Naive thymus-derived CD8-positive, alpha-beta T cell (primary cell): Measurements from ENCODE around the gene SHTN1. TPM values are rescaled to one million over a fixed set of nuclear protein-coding genes. Genes with fewer than 3 reads are reported as not detected.

Experiments
- ATAC-seq, 2 donors: fragments of 150-1000 bp; cut with Tn5 transposase in 1 of 2; sonication (Bioruptor Pico), chemical (Tn5 transposase) in 1 of 2; 1 replicate in 1 of 2; 2 replicates in 1 of 2; pipeline ENCODE4 v1.10.0; 2021; ENCODE audit warnings: mild to moderate bottlenecking in 2 of 2, moderate library complexity in 2 of 2
- POLR2A ChIA-PET: fragments of 350-600 bp; sonication (Branson Sonifier 250); formaldehyde crosslinking; loops from one replicate; lab custom pipeline; 2021; ENCODE audit warnings: antibody characterized with exemption; lab: Charles Lee
- DNase-seq, 10 donors: peaks; one replicate each; pipeline versions ENCODE4 v3.0.0 to v3.0.0-alpha.2; 2020 to 2022
- H3K27ac Mint-ChIP-seq, 10 donors: one replicate each; pipeline ENCODE4 v1.8.0; 2020 to 2022; ENCODE audit warnings: mild to moderate bottlenecking in 10 of 10, mixed read lengths in 10 of 10, moderate library complexity in 4 of 10, inconsistent platforms in 1 of 10
- H3K27me3 Mint-ChIP-seq, 5 donors: one replicate each; pipeline ENCODE4 v1.8.0; 2021 to 2022; ENCODE audit warnings: mixed read lengths in 5 of 5
- H3K36me3 Mint-ChIP-seq, 3 donors: one replicate each; pipeline ENCODE4 v1.8.0; 2020 to 2022; ENCODE audit warnings: mixed read lengths in 3 of 3, mild to moderate bottlenecking in 2 of 3, inconsistent platforms in 1 of 3
- H3K4me1 Mint-ChIP-seq, 4 donors: one replicate each; pipeline ENCODE4 v1.8.0; 2021 to 2022; ENCODE audit warnings: mixed read lengths in 4 of 4
- H3K4me3 Mint-ChIP-seq, 10 donors: one replicate each; pipeline ENCODE4 v1.8.0; 2020 to 2022; ENCODE audit warnings: mild to moderate bottlenecking in 10 of 10, mixed read lengths in 10 of 10, moderate library complexity in 6 of 10, inconsistent platforms in 1 of 10
- H3K9me3 Mint-ChIP-seq, 9 donors: one replicate each; pipeline ENCODE4 v1.8.0; 2020 to 2022; ENCODE audit warnings: mixed read lengths in 9 of 9, mild to moderate bottlenecking in 3 of 9, inconsistent platforms in 1 of 9, moderate library complexity in 1 of 9
- polyA plus RNA-seq, 3 donors: library from polyadenylated mRNA; unstranded; fragments of 300-500 nt; fragmentation: Illumina TruSeq; gene quantifications; one replicate each; pipeline ENCODE4 v1.2.3, GENCODE V29; 2021
- total RNA-seq, 8 experiments: library from RNA in 2 of 8; stranded (reverse) in 2 of 8; gene quantifications; one replicate each; pipeline ENCODE4 v1.2.3 and lab custom pipeline; 2021 to 2026

Gene SHTN1, protein sequence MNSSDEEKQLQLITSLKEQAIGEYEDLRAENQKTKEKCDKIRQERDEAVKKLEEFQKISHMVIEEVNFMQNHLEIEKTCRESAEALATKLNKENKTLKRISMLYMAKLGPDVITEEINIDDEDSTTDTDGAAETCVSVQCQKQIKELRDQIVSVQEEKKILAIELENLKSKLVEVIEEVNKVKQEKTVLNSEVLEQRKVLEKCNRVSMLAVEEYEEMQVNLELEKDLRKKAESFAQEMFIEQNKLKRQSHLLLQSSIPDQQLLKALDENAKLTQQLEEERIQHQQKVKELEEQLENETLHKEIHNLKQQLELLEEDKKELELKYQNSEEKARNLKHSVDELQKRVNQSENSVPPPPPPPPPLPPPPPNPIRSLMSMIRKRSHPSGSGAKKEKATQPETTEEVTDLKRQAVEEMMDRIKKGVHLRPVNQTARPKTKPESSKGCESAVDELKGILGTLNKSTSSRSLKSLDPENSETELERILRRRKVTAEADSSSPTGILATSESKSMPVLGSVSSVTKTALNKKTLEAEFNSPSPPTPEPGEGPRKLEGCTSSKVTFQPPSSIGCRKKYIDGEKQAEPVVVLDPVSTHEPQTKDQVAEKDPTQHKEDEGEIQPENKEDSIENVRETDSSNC
- total RNA-seq = under 1 TPM in 1 of 2 experiments, not detected in 1; 0.25 TPM
- not detected for polyA plus RNA-seq
- total RNA-seq (lab: John Stamatoyannopoulos, UW) = 0 to 0.34 (median 0.07) reads per million in 6 experiments

DNA sequence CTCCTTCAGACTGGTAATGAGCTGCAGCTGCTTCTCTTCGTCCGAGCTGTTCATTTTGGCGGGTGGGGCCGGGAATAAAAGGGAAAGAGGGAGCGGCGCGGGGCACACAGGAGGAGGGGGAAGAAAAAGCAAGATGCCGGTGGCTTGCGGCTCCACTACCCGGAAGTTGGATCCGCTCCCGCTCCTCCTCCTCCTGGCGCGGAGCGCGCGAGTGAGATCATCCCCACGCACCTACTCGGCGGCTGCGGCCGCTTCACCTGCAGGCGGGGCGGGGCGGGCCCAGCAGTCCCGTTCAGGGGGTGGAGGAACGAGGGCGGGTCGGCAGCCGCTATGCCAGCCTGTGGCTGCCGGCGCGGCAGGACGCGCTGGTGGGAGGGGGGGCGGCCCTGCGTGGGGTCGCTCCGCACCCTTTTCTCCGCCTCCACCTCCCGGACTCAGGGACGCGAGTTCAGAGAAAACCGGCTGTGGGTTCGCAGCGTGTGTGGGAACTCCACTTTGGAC lies at the start of gene SHTN1:
Gene SHTN1, minus strand, starts transcription at position 162 of the 501 bp plus-strand sequence. Its CDS starts 108 bp downstream, at position 54.
- POLR2A ChIA-PET = no interaction called here
- H3K36me3 Mint-ChIP-seq = peaks cover 0 to 2% (median 0%) of the 10 kb centered on the region in 3 donors
- peak in 6 of 10 donors; percentile 2 to 22 (median 9) for DNase-seq
- H3K4me3 Mint-ChIP-seq = peak within 1 kb of the TSS; percentile 58 to 80 (median 70)
- H3K9me3 Mint-ChIP-seq = peaks cover 0 to 5% (median 0%) of the 10 kb centered on the region in 9 donors
- peak; percentile 46 to 70 for ATAC-seq
- H3K27ac Mint-ChIP-seq = no peak within 1 kb of the TSS
- H3K4me1 Mint-ChIP-seq = peaks cover 0 to 12% (median 4%) of the 10 kb centered on the region in 4 donors
- peaks cover 23 to 59% (median 28%) of the 10 kb centered on the region in 5 donors for H3K27me3 Mint-ChIP-seq

DNA sequence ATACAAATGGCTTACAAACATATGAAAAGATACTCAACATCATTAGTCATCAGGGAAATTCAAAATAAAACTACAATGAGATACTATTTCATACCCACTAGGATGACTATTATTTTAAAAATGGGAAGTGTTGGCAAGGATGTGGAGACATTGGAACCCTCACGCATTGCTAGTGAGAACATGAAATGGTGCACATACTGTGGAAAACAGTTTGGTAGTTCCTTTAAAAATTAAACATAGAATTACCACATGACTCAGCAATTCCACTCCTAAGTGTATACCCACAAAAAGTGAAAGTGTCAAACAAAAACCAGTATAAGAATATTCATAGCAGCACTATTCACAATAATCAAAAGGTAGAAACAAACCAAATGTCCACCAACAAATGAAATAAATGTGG lies 48.5 kb upstream of the SHTN1 start:
- Mint-ChIP-seq H3K27me3 (peaks cover 2 to 16% (median 8%) of the 10 kb centered on the region in 5 donors), H3K9me3 (peaks cover 5 to 38% (median 17%) of the 10 kb centered on the region in 9 donors), H3K4me1 (no peaks in the 10 kb centered on the region), H3K4me3 (no peak overlapping the region), H3K36me3 (no peaks in the 10 kb centered on the region), H3K27ac (no peak overlapping the region)
- POLR2A ChIA-PET = no interaction called here
- no peak for ATAC-seq
- DNase-seq = no peak

DNA sequence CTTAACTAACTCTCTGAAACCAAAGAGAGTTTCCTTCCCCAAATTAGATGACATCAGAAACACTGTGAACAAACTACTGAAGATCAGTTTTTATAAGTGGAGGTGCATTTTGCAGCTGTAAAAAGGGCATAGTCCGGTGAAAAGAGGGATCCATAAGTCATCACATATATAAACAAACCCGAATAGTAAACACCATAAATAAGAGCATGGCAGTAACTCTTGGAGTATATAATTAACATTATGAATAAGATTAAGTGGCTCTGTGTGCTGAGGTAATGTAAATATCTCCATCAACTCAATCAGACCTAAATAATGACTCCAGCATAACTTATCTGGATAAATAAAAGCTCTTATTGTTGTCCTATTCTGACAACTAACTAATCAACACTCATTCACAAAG lies 43.0 kb upstream of the SHTN1 start:
- Mint-ChIP-seq H3K9me3 (peaks cover 12 to 39% (median 28%) of the 10 kb centered on the region in 9 donors), H3K4me1 (no peaks in the 10 kb centered on the region), H3K27ac (no peak overlapping the region), H3K27me3 (peaks cover 5 to 31% (median 6%) of the 10 kb centered on the region in 5 donors), H3K4me3 (no peak overlapping the region), H3K36me3 (peaks cover 0 to 18% (median 3%) of the 10 kb centered on the region in 3 donors)
- DNase-seq (no peak), ATAC-seq (no peak)
- POLR2A ChIA-PET = no interaction called here

DNA sequence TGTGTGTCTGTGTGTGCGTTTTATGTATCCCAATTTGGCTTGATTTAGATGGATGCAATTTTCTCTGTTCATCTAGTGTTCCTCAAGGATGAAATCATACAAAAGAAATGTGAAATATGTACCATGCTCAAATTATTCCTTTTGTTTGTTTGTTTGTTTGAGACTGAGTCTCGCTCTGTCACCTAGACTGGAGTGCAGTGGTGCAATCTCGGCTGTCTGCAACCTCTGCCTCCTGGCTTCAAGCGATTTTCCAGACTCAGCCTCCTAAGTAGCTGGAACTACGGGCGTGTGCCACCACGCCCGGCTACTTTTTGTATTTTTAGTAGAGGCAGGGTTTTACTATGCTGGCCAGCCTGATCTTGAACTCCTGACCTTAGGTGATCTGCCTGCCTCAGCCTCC lies 11.3 kb upstream of the SHTN1 start:
- Mint-ChIP-seq H3K27me3 (peaks cover 2 to 11% (median 5%) of the 10 kb centered on the region in 5 donors), H3K9me3 (peaks cover 0 to 2% (median 0%) of the 10 kb centered on the region in 9 donors), H3K4me1 (no peaks in the 10 kb centered on the region), H3K36me3 (no peaks in the 10 kb centered on the region), H3K27ac (no peak overlapping the region), H3K4me3 (no peak overlapping the region)
- POLR2A ChIA-PET = no interaction called here
- DNase-seq = no peak
- no peak for ATAC-seq

DNA sequence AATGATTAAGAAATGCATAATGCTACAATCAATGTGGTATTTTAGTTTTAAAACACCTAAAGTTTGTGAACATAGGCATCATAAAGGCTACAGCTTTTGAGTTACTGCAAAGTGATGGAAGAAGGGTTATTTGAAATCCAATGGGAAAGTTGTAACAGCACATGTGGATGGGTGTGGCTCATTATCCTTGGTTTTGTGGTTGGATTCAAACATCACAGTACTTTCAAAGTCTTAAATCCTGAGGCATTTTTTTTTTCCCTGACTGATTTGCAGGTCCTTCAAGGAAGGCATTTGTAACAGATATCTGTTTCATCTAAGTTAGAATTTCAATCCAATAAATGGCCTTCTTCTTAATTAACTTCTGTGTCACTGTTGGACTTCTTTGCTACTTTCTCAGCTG lies 9.8 kb upstream of the SHTN1 start:
- H3K27me3 Mint-ChIP-seq = peaks cover 2 to 17% (median 8%) of the 10 kb centered on the region in 5 donors
- POLR2A ChIA-PET = interaction anchor here (0.6 kb wide), 1 partner anchor 10 kb away, joined by 5 read pairs; no protein-coding TSS in a partner anchor
- peak overlapping the region in 1 of 10 donors; percentile 11 for H3K4me3 Mint-ChIP-seq
- H3K27ac Mint-ChIP-seq = no peak overlapping the region
- H3K36me3 Mint-ChIP-seq = no peaks in the 10 kb centered on the region
- no peak for DNase-seq
- H3K9me3 Mint-ChIP-seq = peaks cover 0 to 2% (median 0%) of the 10 kb centered on the region in 9 donors
- H3K4me1 Mint-ChIP-seq = no peaks in the 10 kb centered on the region
- no peak for ATAC-seq

DNA sequence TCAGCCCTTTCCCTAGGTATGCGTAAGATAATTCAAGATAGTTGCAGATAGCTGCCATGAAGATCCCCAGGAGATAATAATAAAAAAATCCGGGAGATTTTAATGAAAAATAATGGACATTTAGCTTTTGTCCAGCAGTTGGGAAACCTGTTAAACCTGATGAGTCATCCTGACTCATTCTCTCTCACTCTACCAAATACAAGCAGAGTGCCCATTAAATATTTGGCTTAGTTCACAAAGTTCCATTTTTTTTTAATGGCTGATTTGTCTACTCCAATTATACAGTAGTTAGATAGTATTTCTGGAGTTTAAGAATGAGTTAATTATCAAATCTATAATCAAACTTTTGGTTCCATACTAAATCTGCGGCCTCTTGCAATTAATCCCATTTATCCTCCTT lies 2.1 kb upstream of the SHTN1 start:
- H3K27me3 Mint-ChIP-seq = peaks cover 18 to 59% (median 37%) of the 10 kb centered on the region in 5 donors
- DNase-seq (no peak), ATAC-seq (no peak)
- peaks cover 0 to 12% (median 4%) of the 10 kb centered on the region in 4 donors for H3K4me1 Mint-ChIP-seq
- no peak overlapping the region for H3K4me3 Mint-ChIP-seq
- peaks cover 0 to 5% (median 0%) of the 10 kb centered on the region in 9 donors for H3K9me3 Mint-ChIP-seq
- H3K27ac Mint-ChIP-seq = no peak overlapping the region
- POLR2A ChIA-PET = no interaction called here
- peaks cover 0 to 2% (median 0%) of the 10 kb centered on the region in 3 donors for H3K36me3 Mint-ChIP-seq

DNA sequence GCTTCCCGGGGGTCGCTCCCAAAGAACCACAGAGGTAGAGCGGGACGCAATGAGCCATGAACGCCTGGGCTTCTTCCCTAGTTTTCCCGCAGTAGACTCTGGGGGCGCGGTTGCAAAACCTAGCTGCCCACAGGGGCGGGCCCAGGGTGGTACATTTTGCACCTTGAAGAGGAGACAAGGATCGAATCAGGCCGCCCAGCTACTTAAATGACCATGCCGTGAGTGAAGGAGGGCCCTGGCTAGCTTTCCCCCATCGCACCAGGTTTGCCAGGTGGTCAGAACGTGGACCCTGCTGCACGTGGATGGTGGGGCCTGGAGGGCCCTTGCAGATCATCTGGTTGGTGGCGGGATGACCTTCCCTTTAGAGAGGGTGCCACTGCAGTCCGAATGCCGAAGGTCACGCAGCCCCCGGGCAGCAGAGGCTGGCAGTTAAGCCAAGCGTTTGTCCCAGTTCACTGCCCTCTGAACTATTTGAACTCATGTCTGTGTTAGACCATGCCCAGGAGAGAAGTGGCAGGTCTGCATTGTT lies 604 bp upstream of the SHTN1 start:
- H3K4me3 Mint-ChIP-seq = peak overlapping the region in 7 of 10 donors; percentile 33 to 76 (median 45)
- no peak for DNase-seq
- no peak overlapping the region for H3K27ac Mint-ChIP-seq
- H3K9me3 Mint-ChIP-seq = peaks cover 0 to 5% (median 0%) of the 10 kb centered on the region in 9 donors
- peaks cover 0 to 2% (median 0%) of the 10 kb centered on the region in 3 donors for H3K36me3 Mint-ChIP-seq
- peaks cover 21 to 59% (median 32%) of the 10 kb centered on the region in 5 donors for H3K27me3 Mint-ChIP-seq
- POLR2A ChIA-PET = no interaction called here
- no peak for ATAC-seq
- peaks cover 0 to 12% (median 4%) of the 10 kb centered on the region in 4 donors for H3K4me1 Mint-ChIP-seq

DNA sequence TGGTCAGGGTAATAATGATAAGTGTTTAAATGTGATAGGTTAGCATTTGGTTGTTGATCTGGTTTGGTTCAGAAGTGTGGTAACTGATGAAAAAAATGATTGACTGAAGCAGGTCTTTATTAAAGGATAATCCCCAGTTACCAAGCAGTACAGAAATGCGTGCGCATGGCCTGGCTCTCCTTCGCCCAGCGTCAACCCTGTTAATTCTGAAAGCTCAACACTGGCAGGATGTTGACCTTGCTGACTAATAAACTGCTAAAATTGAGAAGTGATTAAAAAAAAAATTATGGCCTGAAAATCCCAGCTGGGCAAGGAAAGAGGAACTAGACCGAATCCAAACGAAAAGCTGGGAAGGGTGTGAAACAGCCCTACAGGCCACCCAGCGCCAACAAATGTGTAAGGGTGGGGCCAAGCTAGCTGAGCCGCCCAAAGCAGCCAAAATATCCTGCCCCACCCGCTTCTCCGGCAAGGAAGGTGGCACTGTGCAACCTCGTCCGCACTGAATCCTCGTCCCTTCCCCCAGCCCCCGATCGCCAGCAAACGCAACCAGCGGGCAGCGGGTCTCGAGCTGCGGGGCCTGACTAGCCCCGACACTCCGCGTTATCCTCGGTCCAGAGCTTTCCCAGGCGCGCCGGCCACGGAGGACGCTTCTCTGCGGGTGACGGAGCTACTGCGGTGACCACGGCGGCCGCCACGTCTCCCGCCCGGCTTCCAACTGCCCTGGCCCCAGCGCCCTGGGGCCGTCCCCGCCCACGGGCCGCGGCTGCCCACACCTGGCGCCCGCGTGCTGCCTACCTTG lies 561 bp downstream of the SHTN1 start:
- peaks cover 0 to 2% (median 0%) of the 10 kb centered on the region in 3 donors for H3K36me3 Mint-ChIP-seq
- peaks cover 0 to 12% (median 4%) of the 10 kb centered on the region in 4 donors for H3K4me1 Mint-ChIP-seq
- H3K9me3 Mint-ChIP-seq = peaks cover 0 to 5% (median 0%) of the 10 kb centered on the region in 9 donors
- H3K27me3 Mint-ChIP-seq = peaks cover 24 to 57% (median 28%) of the 10 kb centered on the region in 5 donors
- no peak overlapping the region for H3K27ac Mint-ChIP-seq
- DNase-seq (no peak), ATAC-seq (peak in 1 of 2 donors; percentile 33)
- POLR2A ChIA-PET = no interaction called here
- peak overlapping the region; percentile 58 to 80 (median 70) for H3K4me3 Mint-ChIP-seq

DNA sequence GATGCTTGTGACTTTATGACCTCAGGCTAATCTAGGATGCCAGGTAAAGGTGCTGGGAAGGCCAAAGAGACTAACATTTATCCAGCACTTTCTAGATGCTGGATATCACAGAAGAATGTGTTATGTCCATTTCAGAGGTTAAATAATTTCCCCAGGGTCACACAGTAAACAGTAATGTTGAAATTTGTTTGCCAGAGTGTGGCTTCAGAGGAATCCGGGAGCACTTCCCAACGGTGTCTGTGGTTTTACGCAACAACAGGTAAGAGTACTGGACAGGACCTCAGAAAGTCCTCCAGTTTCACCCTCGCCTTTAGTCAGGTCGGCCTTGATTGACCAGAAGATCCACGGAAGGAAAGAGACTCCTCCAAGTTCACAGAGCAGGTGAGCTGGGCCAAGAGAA lies 1.7 kb downstream of the SHTN1 start:
- POLR2A ChIA-PET = no interaction called here
- H3K4me1 Mint-ChIP-seq = peaks cover 0 to 12% (median 4%) of the 10 kb centered on the region in 4 donors
- H3K36me3 Mint-ChIP-seq = peaks cover 0 to 2% (median 0%) of the 10 kb centered on the region in 3 donors
- no peak for DNase-seq
- H3K4me3 Mint-ChIP-seq = peak overlapping the region in 8 of 10 donors; percentile 30 to 64 (median 48)
- no peak overlapping the region for H3K27ac Mint-ChIP-seq
- H3K27me3 Mint-ChIP-seq = peaks cover 22 to 56% (median 26%) of the 10 kb centered on the region in 5 donors
- ATAC-seq = no peak
- H3K9me3 Mint-ChIP-seq = peaks cover 0 to 5% (median 0%) of the 10 kb centered on the region in 9 donors

DNA sequence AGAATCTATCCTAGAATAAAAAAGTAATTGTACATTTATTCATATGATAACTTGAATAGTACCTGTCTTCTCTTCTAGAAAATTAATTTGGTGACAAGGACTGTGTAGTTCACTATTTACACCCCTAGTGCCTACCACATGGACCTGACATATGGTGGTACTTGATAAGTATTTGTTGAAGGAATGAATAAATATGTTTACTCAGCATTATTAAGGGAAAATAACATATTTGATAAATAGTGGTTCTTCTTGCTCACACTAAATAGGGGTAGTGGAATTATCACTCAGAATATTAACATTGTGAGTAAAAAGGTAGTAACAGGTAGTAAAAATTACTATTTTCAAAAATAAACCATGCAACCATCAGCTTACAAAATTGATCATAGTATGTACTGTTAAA lies 2.8 kb downstream of the SHTN1 start:
- DNase-seq = no peak
- ATAC-seq = no peak
- peaks cover 0 to 5% (median 0%) of the 10 kb centered on the region in 9 donors for H3K9me3 Mint-ChIP-seq
- H3K4me3 Mint-ChIP-seq = no peak overlapping the region
- H3K4me1 Mint-ChIP-seq = peaks cover 0 to 12% (median 4%) of the 10 kb centered on the region in 4 donors
- H3K27ac Mint-ChIP-seq = no peak overlapping the region
- POLR2A ChIA-PET = no interaction called here
- peaks cover 22 to 54% (median 28%) of the 10 kb centered on the region in 5 donors for H3K27me3 Mint-ChIP-seq
- H3K36me3 Mint-ChIP-seq = peaks cover 0 to 2% (median 0%) of the 10 kb centered on the region in 3 donors

DNA sequence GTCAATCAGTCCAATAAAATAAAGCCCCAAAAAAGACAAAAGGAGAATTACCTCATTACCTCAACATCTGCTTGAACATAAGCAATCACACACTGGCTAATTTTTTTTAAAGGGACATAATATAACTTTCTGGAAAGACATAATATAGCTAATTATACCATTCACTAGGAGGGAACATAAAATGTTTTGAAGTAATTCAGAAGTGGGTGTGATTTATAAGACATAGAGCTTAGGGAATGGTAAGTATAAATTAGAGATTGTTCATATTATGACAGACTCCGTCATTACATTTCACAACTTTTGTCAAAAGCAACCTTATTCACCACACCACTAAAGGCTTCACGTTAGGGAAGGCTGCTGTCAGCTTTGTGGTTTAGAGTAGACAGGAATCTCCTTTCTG lies 3.8 kb downstream of the SHTN1 start:
- Mint-ChIP-seq H3K4me1 (peaks cover 0 to 12% (median 4%) of the 10 kb centered on the region in 4 donors), H3K27ac (no peak overlapping the region), H3K4me3 (no peak overlapping the region), H3K27me3 (peaks cover 22 to 61% (median 33%) of the 10 kb centered on the region in 5 donors), H3K36me3 (peaks cover 0 to 2% (median 0%) of the 10 kb centered on the region in 3 donors), H3K9me3 (peaks cover 0 to 3% (median 0%) of the 10 kb centered on the region in 9 donors)
- no peak for ATAC-seq
- POLR2A ChIA-PET = no interaction called here
- no peak for DNase-seq
